SU-DHL-6 (cell line): Measurements from ENCODE around the gene PDLIM4.

Source experiments
- H2AFZ ChIP-seq: fragments of 200-600 bp; sonication (generic); 2 replicates; pipeline ENCODE4 v1.6.1; 2014; ENCODE audit warnings: low read depth, mild to moderate bottlenecking, moderate library complexity, mixed read lengths, antibody characterized with exemption, low read length; ENCODE audit not compliant: severe bottlenecking
- H3F3A ChIP-seq: fragments of 200-600 bp; shearing (Covaris generic); 2 replicates; pipeline ENCODE4 v1.6.0; 2016; ENCODE audit warnings: antibody characterized with exemption, mild to moderate bottlenecking; ENCODE audit not compliant: insufficient read depth
- H3K27ac ChIP-seq: fragments of 200-600 bp; sonication (generic); 2 replicates; pipeline ENCODE4 v1.5.1; 2016; ENCODE audit warnings: low read depth, mild to moderate bottlenecking, low read length, moderate library complexity, mixed read lengths
- H3K27me3 ChIP-seq: fragments of 200-600 bp; sonication (generic), shearing (Covaris generic); 2 replicates; pipeline ENCODE4 v1.6.0; 2014; ENCODE audit warnings: mild to moderate bottlenecking, low read length
- H3K36me3 ChIP-seq: fragments of 200-600 bp; sonication (generic); 2 replicates; pipeline ENCODE4 v1.6.1; 2014; ENCODE audit warnings: mild to moderate bottlenecking, low read length, mixed read lengths
- H3K4me2 ChIP-seq: fragments of 300-600, 200-600 bp; shearing (Covaris generic), sonication (generic); 2 replicates; pipeline ENCODE4 v1.6.0; 2014; ENCODE audit warnings: low read length, low read depth, mild to moderate bottlenecking; ENCODE audit not compliant: poor library complexity, severe bottlenecking
- H3K4me3 ChIP-seq: fragments of 200-600 bp; sonication (generic); 2 replicates; pipeline ENCODE4 v1.5.1; 2014; ENCODE audit warnings: antibody characterized with exemption, low read length, mild to moderate bottlenecking, mixed read lengths; ENCODE audit not compliant: insufficient read depth, poor library complexity, severe bottlenecking
- H3K79me2 ChIP-seq: fragments of 200-600 bp; sonication (generic); 2 replicates; pipeline ENCODE4 v1.6.1; 2014; ENCODE audit warnings: mild to moderate bottlenecking, low read length, moderate library complexity; ENCODE audit not compliant: insufficient read depth
- H3K9ac ChIP-seq: fragments of 200-600 bp; sonication (generic); 2 replicates; pipeline ENCODE4 v1.7.0; 2014; ENCODE audit warnings: mild to moderate bottlenecking, low read length
- H3K9me2 ChIP-seq: fragments of 200-600 bp; sonication (generic); replicated peaks from 2 replicates; pipeline ENCODE4 v1.6.1; 2014; ENCODE audit warnings: low read length; ENCODE audit not compliant: insufficient read depth
- H3K9me3 ChIP-seq: fragments of 200-600 bp; sonication (generic); 2 replicates; pipeline ENCODE4 v1.6.1; 2014; ENCODE audit warnings: low read length, mixed read lengths; ENCODE audit not compliant: insufficient read depth
- H4K20me1 ChIP-seq: fragments of 200-600 bp; sonication (generic); 2 replicates; pipeline ENCODE4 v1.6.1; 2014; ENCODE audit warnings: low read depth, mild to moderate bottlenecking, antibody characterized with exemption, low read length, moderate library complexity, mixed read lengths
- EZH2phosphoT487 ChIP-seq: fragments of 200-600 bp; sonication (generic), shearing (Covaris generic); conservative IDR thresholded peaks from 2 replicates; pipeline ENCODE4 v1.6.1; 2018; ENCODE audit warnings: mild to moderate bottlenecking, antibody characterized with exemption, low read length, moderate library complexity, mixed read lengths
- TF ChIP-seq, protein P1 (sequence below): fragments of 200-600 bp; sonication (generic); IDR thresholded peaks from one replicate; pipeline ENCODE4 v1.5.1; 2017; ENCODE audit warnings: antibody characterized with exemption, mild to moderate bottlenecking, low read length, moderate library complexity; ENCODE audit not compliant: insufficient read depth, poor library complexity, severe bottlenecking

The PDLIM4 gene

DNA sequence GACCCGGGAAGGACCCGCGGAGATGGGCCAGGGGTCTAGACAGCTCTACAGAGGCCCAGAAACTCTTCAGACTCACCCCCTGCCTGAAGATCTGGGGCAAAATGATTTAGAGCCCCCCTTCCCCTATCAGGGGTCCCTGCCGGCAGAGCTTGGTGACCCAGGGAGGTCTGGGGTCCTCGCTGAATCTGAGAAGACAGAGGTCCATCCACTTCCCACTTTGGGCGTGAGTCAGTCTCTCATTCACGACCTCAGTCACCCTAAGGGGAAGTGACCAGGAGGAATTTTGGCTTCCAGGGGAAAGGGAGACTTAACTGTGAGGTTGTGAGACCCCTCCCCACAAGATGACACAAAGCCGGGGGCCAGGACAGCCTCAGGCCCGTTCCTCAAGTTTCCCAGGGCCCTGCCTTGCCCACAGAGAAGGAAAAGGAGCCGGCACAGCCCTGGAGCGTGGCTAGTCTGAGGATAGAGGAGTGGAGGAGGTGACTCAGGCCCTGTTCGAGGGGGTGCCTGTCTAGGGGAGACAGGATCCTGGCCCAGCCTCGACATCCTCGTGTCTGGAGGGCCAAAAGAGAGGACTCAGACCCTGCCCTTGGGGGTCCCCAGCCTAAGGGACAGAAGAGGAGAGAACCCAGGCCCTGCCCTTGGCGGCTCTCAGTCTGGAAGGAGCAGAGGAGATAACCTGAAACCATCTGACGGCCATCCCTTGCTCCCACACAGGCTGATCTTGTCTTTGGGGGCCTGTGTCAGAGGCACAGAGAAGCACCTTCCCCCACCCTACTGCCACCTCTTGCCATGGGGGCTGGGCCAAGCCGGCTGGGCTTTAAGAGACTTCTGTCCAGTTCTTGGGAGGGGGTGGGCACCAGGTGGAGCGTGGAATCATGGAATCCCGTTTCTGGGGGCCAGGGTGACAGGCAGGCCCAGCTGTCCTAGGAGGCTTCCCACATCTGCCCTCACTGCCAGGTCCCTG, 889 bp downstream of the PDLIM4 start:
- H4K20me1 ChIP-seq: no peaks in the 10 kb centered on the region
- H3K9me2 ChIP-seq: no peaks in the 10 kb centered on the region
- H2AFZ ChIP-seq: no peak overlapping the region
- H3F3A ChIP-seq: no peaks in the 10 kb centered on the region
- no peak overlapping the region for H3K9ac ChIP-seq
- H3K4me3 ChIP-seq: no peak overlapping the region
- H3K36me3 ChIP-seq: no peaks in the 10 kb centered on the region
- H3K9me3 ChIP-seq: no peaks in the 10 kb centered on the region
- no peaks in the 10 kb centered on the region for H3K27me3 ChIP-seq
- no peak overlapping the region for H3K4me2 ChIP-seq
- no peak overlapping the region for H3K27ac ChIP-seq
- TF ChIP-seq EZH2phosphoT487: no peak
- TF ChIP-seq, protein P1, sequence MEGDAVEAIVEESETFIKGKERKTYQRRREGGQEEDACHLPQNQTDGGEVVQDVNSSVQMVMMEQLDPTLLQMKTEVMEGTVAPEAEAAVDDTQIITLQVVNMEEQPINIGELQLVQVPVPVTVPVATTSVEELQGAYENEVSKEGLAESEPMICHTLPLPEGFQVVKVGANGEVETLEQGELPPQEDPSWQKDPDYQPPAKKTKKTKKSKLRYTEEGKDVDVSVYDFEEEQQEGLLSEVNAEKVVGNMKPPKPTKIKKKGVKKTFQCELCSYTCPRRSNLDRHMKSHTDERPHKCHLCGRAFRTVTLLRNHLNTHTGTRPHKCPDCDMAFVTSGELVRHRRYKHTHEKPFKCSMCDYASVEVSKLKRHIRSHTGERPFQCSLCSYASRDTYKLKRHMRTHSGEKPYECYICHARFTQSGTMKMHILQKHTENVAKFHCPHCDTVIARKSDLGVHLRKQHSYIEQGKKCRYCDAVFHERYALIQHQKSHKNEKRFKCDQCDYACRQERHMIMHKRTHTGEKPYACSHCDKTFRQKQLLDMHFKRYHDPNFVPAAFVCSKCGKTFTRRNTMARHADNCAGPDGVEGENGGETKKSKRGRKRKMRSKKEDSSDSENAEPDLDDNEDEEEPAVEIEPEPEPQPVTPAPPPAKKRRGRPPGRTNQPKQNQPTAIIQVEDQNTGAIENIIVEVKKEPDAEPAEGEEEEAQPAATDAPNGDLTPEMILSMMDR: no peak
- no peaks in the 10 kb centered on the region for H3K79me2 ChIP-seq

DNA sequence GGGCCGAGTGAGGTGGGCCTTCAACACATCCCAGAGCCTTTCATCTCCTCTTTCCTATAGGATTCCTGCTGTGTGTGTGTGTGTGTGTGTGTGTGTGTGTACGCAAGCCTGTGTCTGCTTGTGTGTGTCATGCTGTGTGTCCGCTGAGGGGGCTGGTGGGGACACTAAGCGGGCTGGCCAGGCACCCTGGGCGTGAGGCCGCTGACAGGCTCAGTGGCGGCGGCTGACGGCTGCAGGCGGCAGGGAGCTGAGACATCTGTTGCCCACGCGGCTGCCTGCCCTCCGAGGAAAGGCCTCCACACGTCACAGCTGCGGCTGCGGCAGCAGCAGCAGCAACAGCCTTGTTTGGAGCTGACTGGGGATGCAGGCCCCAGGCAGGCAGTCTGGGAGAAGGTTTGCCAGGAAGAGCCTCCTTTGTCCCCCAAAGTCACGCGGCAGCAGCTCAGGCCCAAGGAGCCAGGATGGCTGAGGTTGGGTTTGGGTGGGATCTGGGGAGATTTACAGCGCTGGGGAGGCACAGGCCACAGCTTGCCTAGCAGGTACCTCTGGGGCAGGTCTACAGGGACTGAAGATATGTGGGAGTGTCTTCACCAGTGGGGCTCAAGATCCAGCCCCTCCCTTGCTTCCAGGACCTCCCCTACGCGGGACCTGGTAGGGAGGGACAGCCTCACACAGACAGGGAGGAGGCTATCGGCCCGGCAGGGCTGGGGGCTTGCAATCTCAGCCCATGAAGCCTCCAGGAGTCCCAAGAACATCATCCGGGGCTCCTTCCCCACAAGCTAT, 1.8 kb downstream of the PDLIM4 start:
- no peaks in the 10 kb centered on the region for H3K36me3 ChIP-seq
- no peaks in the 10 kb centered on the region for H3K79me2 ChIP-seq
- no peaks in the 10 kb centered on the region for H4K20me1 ChIP-seq
- no peaks in the 10 kb centered on the region for H3K9me3 ChIP-seq
- no peak overlapping the region for H3K4me3 ChIP-seq
- no peaks in the 10 kb centered on the region for H3K27me3 ChIP-seq
- H3K9ac ChIP-seq: no peak overlapping the region
- no peak overlapping the region for H3K27ac ChIP-seq
- H3K4me2 ChIP-seq: no peak overlapping the region
- H3K9me2 ChIP-seq: no peaks in the 10 kb centered on the region
- no peak overlapping the region for H2AFZ ChIP-seq
- H3F3A ChIP-seq: no peaks in the 10 kb centered on the region
- TF ChIP-seq, protein P1: no peak
- no peak for TF ChIP-seq EZH2phosphoT487

DNA sequence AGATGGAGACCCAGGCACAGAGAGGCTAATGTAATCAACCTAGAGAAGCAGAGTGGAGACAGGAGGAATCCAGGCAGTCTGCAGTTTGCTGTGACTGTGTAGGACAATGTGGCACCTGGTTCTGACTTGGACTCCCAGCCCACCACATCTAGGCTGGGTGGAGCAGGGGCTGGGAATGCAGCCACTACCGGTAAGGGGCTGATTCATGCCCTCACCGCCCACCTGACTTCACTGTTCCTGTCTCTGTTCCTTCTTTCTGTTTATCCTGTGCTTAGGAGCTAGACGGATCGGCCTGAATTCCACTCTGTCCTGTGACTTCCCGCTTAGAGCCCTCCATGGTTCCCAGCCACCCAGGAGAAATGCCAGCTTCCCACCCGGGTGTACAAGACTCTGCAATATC, 2.6 kb downstream of the PDLIM4 start:
- Histone ChIP-seq H3K4me3 (no peak overlapping the region), H3K27me3 (no peaks in the 10 kb centered on the region), H3K9me3 (no peaks in the 10 kb centered on the region), H3K4me2 (no peak overlapping the region), H3K9ac (no peak overlapping the region), H3K36me3 (no peaks in the 10 kb centered on the region), H2AFZ (no peak overlapping the region), H3K79me2 (no peaks in the 10 kb centered on the region), H4K20me1 (no peaks in the 10 kb centered on the region), H3F3A (no peaks in the 10 kb centered on the region), H3K27ac (no peak overlapping the region), H3K9me2 (no peaks in the 10 kb centered on the region)
- TF ChIP-seq, protein P1: no peak
- TF ChIP-seq EZH2phosphoT487: no peak
